Brain pericyte (primary cell): ENCODE data around the gene S100A7A.
"Not testable (repeated sequence)": the region's sequence is repeated elsewhere in the genome, so short reads cannot be mapped to it uniquely, and the experiment has no call there.

Source experiments
- DNase-seq: peaks from one replicate; pipeline ENCODE4 v3.0.0-alpha.2; 2012; ENCODE audit warnings: low read depth, low spot score

The S100A7A gene

DNA sequence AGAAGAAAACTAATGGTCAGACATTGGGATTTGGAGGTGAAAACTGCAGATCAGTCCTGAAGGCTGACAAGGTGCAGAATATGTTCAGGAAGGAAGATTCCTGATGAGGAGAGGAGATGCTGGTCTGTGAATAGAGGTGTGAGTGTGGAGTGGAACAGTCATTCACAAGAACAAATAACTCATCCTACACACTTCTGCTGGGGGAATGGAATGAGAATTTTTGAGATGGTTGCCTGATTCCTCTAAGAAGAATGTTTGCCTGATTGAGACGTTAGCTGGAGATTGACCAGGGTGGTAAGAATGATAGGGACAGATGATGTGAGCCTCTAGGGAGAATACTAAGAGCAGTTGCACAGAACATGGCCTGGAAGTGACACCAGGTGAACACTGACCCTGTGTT lies 40.1 kb downstream of the S100A7A start:
- DNase-seq: no peak

DNA sequence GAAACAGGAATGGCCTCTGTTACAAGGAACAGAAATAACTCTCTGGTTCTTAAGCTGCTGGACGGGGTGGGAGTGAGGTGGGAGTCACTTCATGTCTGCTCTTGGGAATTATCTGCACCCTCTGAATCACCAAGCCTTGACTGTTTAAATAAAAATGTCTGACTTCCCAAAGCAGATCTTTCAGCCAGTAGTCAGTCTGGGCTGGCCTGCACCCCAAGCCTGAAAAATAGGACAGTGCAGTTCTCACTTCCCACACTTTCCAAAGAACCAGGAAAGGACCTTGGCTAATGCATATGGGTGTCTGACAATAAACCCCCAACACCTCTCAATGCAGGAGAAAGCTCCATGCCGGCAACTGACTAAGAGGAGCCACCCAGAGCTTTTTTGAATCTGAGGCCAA lies 43.3 kb downstream of the S100A7A start:
- DNase-seq: no peak

DNA sequence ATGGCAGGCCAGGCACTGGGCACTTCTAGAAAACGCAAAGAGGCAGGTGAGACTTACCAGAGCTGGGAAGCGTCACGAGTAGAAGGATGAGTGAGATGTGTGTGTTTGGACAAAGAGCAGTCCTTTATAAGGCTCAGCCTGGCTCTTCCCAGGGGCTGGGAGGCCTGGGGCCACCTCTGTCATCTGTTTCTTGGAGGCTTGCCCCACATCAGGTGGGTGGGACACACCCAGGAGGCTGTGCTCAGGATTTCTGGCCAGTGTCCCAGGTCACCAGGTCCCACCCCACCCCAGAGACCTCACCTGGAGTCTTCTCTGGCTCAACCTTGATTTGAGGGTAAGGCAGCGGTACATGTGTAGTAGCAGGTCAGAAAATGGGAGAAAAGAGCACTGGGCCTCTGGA lies 44.2 kb downstream of the S100A7A start, which contains the start of gene S100A7:
Gene S100A7, minus strand, starts transcription at position 101 of the 400 bp plus-strand sequence. CDS start 1,638 bp downstream, outside the sequence.
- DNase-seq: no peak

DNA sequence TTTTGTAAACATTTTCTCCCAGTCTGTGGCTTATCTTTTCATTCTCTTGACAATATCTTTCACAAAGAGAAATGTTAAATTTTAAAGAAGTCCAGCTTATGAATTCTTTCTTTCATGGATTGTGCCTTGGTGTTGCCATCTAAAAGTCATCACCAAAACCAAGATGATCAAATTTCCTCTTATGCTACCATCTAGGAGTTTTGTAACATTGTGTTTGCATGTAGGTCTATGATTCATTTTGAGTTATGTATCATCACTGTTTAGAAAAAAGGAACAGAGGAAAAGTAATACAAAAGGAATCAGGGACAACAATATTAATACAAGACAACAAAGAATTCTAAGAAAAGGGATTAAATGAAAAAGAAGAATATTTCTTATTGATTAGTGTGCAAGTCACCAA lies 46.4 kb downstream of the S100A7A start:
- DNase-seq: not testable (repeated sequence)

DNA sequence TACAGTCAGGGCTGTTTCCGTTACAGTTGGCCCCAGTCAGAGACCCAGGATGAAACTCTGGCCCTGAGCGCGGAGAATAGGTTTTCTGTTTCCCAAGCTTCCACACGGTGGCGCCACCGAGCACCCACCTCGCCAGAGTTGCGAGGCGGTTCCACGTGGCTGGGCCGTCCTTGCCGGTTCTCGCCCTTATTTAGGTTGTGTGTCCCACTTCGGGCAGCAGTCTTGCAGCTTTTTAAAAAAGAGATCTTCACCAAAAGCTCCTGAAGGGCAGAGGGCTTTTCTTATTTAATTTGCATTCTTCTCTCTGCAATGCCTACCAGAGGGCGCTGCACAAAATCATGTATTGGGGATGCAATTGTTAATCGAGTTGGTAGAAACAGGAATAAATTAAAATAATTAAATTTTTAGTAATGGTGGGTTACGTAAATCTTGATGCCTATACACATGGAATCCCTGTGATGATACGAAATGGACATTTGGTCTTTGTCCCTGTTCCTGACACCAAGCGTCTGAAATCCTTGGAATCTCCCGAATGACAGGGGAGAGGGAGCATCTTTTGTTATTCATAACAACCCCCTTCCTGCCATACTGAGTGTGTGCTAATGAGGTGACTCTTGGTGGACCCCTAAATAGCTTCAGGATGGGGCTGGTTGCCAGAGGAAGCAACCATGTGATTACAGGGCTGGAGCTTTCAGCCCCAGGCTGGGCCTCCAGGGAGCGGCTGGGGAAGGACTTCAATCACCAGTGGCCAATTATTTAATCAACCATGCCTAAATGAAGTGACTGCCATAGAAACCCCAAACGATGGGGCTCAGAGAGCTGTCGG lies 49.7 kb downstream of the S100A7A start:
- no peak for DNase-seq

DNA sequence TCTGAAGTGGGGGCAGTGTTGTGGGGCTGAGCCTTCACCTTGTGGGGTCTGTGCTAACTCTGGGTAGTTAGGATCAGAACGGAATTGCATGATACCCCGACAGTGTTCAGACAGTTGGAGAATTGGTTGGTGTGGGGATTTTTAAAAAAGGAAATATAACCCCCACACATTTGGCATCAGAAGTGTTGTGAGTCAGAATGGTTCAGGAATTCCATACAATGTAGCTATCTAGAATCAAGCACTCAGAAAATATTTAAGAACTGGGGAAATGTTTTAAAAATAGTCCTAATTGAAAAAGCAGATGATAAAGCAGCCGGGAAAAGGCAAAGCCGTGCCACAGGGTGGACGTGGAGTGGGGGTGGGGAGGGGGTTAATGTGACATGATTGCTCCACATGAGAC lies 50.6 kb downstream of the S100A7A start:
- no peak for DNase-seq

DNA sequence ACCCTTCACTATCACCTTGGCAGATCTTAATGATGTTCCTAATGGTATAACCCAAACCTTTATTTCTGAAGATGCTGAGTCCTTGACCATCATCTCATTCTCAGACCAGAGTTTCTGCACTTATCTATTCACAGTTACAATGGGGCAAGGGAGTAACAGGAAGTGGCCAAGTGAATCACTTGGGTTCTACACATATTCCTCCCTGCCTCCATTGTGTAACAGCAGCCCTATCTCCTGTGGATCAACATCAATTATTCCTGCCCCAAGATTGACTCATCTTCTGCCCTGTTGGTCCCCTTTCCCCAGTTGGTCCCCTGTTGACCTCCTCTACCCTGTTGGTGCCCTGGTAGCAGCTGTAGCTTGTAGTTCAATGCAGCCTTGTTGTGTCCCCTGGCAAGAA lies 54.4 kb downstream of the S100A7A start:
- no peak for DNase-seq
